GM12872 (cell line): ENCODE measurements around the gene PANK1.

Experiments used
- CTCF ChIP-seq: IDR thresholded peaks from 3 replicates; pipeline ENCODE4 v1.5.1; 2011; ENCODE audit warnings: low read depth, mild to moderate bottlenecking, low read length, moderate library complexity; ENCODE audit not compliant: insufficient read depth

The PANK1 gene

GRCh38 chr10:89644967-89645741 lies at the start of gene PANK1:
Gene PANK1 (minus strand): TSS chr10:89645242. CDS start chr10:89644891, 351 bp downstream.
- TF ChIP-seq CTCF, result no peak

- no peak for TF ChIP-seq CTCF
Measured at GRCh38 chr10:89693176-89693575, 48.1 kb upstream of the PANK1 start.

- no peak for TF ChIP-seq CTCF
Measured at GRCh38 chr10:89692416-89692815, 47.4 kb upstream of the PANK1 start.

GRCh38 chr10:89690027-89690426 lies 45.0 kb upstream of the PANK1 start:
- no peak for TF ChIP-seq CTCF

- no peak for TF ChIP-seq CTCF
Measured at GRCh38 chr10:89685936-89686335, 40.9 kb upstream of the PANK1 start.

GRCh38 chr10:89684604-89685003 lies 39.6 kb upstream of the PANK1 start:
- TF ChIP-seq CTCF, result no peak

GRCh38 chr10:89683883-89684282 lies 38.8 kb upstream of the PANK1 start:
- no peak for TF ChIP-seq CTCF
